Ishikawa (cell line): ENCODE data around the gene UBA3.

ENCODE experiments used
- CREB1 ChIP-seq: IDR thresholded peaks from 2 replicates; pipeline ENCODE4 v1.6.1; 2012; ENCODE audit warnings: low read depth
- EP300 ChIP-seq: IDR thresholded peaks from 2 replicates; pipeline ENCODE4 v1.6.1; 2012; ENCODE audit warnings: borderline replicate concordance
- FOXM1 ChIP-seq: IDR thresholded peaks from 2 replicates; pipeline ENCODE4 v1.6.1; 2012; ENCODE audit warnings: low read depth, borderline replicate concordance
- NFIC ChIP-seq: IDR thresholded peaks from 2 replicates; pipeline ENCODE4 v1.6.1; 2012
- TCF12 ChIP-seq: IDR thresholded peaks from 2 replicates; pipeline ENCODE4 v1.6.1; 2012; ENCODE audit warnings: low read depth
- YY1 ChIP-seq: IDR thresholded peaks from 2 replicates; pipeline ENCODE4 v1.6.1; 2012; ENCODE audit warnings: low read depth
- ZBTB7A ChIP-seq: IDR thresholded peaks from 2 replicates; pipeline ENCODE4 v1.6.1; 2012; ENCODE audit warnings: low read depth
- TF ChIP-seq, protein P1 (sequence below): IDR thresholded peaks from 2 replicates; pipeline ENCODE4 v1.6.1; 2012
- TF ChIP-seq, protein P2 (sequence below): IDR thresholded peaks from 2 replicates; pipeline ENCODE4 v1.6.1; 2012

DNA sequence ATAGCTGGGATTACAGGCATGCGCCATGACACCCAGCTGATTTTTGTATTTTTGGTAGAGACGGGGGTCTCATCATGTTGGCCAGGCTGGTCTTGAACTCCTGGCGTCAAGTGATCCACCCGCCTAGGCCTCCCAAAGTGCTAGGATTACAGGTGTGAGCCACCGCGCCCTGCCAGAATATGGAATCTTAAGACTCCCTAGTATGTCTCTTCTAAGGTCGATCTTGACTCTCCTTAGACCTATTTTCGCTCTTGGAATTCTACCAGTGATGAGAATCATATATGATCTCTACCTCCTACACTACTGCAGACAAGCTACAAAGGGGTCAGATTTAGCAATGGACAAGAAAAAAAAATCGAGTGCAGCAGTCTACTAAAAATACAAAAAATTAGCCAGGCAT is 47.4 kb downstream of the UBA3 start:
- no peak for TF ChIP-seq CREB1
- TF ChIP-seq EP300, result no peak
- TF ChIP-seq YY1, result no peak
- TF ChIP-seq, protein P1, sequence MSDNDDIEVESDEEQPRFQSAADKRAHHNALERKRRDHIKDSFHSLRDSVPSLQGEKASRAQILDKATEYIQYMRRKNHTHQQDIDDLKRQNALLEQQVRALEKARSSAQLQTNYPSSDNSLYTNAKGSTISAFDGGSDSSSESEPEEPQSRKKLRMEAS, result no peak
- TF ChIP-seq FOXM1, result no peak
- no peak for TF ChIP-seq NFIC
- no peak for TF ChIP-seq TCF12
- TF ChIP-seq, protein P2, sequence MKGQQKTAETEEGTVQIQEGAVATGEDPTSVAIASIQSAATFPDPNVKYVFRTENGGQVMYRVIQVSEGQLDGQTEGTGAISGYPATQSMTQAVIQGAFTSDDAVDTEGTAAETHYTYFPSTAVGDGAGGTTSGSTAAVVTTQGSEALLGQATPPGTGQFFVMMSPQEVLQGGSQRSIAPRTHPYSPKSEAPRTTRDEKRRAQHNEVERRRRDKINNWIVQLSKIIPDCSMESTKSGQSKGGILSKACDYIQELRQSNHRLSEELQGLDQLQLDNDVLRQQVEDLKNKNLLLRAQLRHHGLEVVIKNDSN, result no peak
- no peak for TF ChIP-seq ZBTB7A
